Suppressor macrophage (primary cell): ENCODE results near the gene GABRB3.

Source experiments
- DNase-seq, 4 experiments: peaks; one replicate each; pipeline ENCODE4 v3.0.0-alpha.2; 2020 to 2022
- total RNA-seq, 17 experiments: gene quantifications; one replicate each; lab custom pipeline; 2026; ENCODE audit warnings: mixed read lengths in 6 of 17, inconsistent platforms in 3 of 17; lab: John Stamatoyannopoulos, UW

GABRB3 gene
- 0 to 9.1 (median 0.04) reads per million in 17 experiments for total RNA-seq

DNA sequence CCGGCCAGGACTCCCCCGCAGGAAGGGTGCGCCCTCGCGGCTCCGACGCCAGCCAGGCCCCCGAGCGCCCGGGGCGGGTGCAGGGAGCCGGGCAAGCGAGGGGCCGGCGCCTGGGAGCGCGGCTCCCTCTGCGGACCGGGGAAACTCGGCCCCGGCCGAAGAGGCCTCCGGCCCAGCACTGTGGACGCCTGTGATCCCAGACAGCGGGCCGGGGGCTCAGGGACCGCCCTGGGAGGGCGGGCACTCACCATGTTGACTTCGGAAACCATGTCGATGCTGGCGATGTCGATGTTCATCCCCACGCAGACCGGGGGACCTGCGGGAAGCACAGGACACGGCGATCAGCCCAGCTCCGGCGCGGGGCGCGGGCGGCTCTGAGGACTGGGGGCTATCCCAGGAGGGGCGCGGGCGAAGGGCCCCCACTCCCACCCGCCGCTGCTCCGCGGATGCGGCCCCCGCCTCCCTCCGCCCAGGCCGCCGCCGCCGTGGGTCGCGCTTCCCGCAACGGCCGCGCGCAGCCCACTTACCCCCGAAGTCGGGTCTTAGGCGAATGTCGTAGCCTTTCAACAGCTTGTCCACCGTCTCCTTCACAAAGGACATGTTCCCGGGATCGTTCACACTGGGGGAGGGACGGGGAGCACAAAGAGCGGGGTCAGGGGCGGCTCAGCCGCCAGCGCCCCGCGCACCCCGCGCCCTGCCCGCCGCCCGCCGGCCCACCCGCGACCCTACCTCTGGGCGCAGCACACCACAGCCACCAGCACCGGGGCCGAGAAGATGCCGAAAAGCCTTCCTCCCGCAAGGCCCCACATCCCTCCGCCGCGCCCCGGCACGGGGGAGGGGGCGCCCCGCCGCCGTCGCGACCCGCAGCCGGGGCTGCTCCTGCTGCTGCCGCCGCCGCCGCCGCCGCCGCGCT lies at the start of gene GABRB3:
TSS of gene GABRB3 (minus strand) at position 913 of the 913 bp plus-strand sequence.
- DNase-seq, result no peak

GRCh38 chr15:26807517-26808427 lies 34.9 kb upstream of the GABRB3 start:
- DNase-seq, result no peak

DNA sequence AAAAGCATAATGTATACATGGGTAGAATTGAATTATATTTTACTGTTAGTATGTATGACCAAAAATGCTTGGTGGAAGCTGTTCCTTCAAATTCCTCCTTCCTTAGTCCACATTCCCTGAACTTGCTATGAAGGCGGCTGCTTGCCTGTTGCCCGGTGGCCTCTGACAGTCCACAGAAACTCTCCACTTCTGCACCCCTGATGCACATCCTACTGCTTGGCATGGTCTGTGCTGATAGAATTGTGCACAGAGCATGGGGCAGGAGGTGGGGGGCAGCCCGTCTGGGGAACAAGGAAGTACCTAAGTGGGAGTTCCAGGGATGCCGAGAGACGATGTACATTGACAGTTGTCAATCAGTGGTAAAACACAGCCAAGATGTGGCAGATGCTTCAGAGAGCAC lies 33.7 kb upstream of the GABRB3 start:
- no peak for DNase-seq

- no peak for DNase-seq
Measured at GRCh38 chr15:26806151-26806550, 33.3 kb upstream of the GABRB3 start.

DNA sequence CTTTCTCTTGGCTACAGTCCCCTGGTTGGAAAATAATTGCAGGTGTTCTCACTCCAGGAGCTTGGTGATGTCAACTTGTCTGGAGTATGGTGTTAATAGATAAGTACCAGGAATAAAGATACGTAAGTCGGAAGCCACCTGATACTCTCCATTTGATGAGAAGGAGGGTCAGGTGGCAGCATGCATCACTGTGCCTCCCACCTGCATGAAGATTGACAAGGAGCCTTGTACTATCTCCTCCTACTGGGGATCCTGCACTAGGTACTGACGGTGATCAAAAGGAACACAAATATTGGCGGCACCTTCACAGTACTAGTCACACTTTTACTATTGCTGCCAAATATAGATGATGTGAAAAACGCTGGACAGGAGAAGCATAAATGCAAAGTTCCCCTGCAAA lies 32.6 kb upstream of the GABRB3 start:
- no peak for DNase-seq

DNA sequence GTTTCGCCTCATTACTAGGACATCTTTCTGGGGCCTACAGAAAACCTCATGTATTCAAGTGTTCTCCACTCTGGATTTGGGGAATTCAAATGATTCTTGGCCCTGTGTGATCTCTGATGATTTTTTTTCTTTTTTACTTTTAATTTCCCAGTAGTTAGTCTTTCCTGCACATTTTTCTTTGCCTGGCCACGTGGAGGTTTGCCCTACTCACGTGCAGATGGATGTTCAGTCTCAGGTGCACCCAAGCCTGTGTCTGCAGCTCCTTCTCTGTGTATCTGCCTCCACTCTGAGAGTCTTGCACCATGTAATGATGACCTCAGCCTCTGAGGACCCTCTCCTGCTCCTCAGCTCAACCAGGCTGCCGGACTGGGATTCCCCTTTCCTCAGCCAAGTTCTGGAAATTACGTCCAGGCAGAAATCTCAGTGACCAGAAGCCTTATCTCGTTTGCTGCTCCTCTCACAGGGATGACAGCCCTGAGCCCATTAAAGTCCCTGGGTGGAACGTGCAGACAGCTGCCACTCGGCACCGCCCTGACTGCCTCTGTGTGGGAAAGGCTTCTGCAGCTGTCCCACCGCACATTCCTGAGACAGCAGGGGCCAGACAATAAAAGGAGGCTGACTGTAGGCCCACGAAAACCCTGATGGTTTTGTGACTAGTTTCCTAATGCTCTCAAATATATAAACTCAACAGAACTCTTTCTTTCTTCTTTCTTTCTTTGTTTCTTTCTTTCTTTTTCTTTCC lies 31.4 kb upstream of the GABRB3 start:
- no peak for DNase-seq

DNA sequence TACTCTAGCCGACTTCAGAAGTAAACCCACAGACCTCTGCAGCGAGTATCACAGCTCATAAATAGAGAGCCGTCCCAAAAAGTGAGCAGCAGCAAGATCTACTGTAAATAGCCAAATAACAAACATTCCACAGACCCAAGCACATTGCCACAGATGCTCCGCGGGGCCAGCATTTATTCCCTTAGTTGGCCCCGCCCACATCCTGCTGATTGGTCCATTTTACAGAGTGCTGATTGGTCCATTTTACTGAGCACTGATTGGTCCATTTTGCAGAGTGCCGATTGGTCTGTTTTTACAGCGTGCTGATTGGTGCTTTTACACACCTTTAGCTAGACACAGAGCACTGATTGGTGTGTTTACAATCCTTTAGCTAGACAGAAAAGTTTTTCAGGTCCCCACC lies 17.3 kb upstream of the GABRB3 start:
- DNase-seq, result no peak

- no peak for DNase-seq
Measured at GRCh38 chr15:26781816-26782215, 8.9 kb upstream of the GABRB3 start.

- no peak for DNase-seq
Measured at GRCh38 chr15:26773917-26774316, 1.1 kb upstream of the GABRB3 start.

DNA sequence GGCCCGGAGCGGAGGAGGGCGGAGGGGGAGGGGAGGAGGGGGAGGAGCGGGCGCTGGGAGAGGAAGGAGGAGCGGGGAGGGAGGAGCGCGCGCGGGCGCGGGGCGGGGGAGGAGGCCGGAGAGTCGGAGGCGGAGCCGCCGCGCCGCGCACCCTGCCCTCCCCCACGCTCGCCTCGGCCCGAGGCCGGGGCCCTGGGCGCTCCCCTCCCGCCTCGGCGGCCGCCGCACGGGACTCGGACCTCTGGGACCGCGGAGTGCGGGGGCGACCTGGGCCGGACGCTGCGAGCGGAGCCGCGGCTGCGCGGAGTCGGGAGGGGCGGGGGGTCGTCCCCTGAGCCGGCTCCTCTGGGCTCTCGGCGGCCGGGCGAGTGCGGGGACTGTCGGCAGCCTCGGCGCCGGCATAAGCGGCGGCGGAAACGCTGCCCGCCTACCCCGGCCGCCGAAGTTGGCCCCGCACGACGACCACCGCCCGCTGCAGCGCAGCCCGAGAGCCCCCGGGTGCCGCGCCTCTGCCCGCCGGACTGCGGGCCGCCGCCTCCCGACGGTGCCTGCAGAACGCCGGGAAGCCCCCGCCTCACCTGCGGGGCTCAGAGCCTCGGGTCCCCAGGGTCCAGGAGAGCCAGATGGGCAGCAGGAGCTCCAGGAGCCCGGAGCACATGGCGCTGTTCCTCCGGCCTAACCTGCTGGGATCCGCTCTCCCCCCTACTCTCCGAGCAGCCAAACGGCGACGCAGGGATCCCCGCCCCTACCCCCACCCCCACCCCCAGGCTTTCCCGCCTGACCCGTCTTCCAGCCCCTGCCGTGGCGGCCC lies 406 bp upstream of the GABRB3 start:
- DNase-seq, result peak in 1 of 4 experiments; percentile 2

GRCh38 chr15:26771578-26772153 lies 1.2 kb downstream of the GABRB3 start:
- DNase-seq, result no peak

- DNase-seq, result no peak
Measured at GRCh38 chr15:26771168-26771567, 1.7 kb downstream of the GABRB3 start.

DNA sequence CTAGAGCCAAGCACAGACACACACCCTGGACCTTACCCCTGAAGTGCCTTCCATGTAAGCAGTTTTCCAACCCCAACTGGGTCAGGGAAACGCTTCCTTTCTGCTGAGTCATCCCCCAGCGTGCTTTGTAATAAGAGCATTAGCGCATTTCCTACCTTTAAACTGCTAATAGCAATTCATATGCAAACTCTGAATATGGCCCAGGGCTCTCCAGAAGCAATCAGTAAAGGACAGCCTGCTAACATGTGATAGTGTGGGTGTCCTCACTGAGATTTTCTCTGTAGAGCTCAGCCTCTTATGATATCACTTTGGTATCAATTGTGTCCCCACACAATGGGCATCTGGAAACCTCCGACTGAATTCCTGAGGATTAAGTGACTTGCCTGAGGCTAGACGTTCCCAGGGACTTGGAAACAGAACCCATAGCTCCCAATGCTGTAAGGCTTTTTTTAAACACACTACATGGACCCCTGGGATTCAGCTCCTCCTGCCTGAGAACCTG lies 5.6 kb downstream of the GABRB3 start:
- DNase-seq, result no peak

DNA sequence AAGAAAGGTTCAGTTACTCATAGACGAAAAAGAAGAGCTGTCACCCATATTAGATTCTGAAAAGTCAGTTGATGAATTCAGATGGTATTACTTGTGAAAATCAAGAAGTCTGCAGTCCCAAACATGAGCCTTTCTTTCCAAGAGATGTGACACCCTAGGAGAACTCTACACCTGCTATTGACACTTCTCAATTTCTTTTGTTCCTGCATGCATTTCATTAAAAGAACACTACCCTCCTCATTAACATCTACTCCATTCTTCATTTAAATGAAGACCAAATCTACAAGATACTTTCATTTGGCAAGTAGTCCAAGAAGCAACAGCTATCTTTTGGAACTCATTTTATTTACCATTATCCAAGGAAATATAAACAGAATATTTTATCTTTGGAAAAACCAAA lies 6.6 kb downstream of the GABRB3 start:
- DNase-seq, result no peak

GRCh38 chr15:26759986-26760385 lies 12.9 kb downstream of the GABRB3 start:
- DNase-seq, result no peak

DNA sequence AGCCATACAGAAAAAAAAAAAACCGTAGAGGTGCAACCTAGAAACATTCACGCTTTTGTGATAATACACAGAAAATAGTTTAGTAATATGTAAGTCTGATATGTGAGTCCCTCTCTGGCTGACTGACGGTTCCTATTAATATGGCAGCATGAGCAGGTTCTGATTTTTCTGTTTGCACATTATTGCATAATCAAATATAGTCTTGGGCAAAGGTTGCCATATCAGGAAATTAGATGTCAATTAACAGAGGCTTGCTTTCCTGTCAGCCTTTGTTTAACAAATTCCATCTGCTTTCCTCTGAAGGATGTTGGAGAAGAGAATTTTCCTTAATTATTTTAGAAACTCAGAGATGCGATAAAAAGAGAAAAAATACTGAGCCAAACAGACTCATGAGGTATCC lies 14.8 kb downstream of the GABRB3 start:
- DNase-seq, result no peak

GRCh38 chr15:26757141-26757540 lies 15.7 kb downstream of the GABRB3 start:
- no peak for DNase-seq

GRCh38 chr15:26744894-26745293 lies 28.0 kb downstream of the GABRB3 start:
- DNase-seq, result no peak

GRCh38 chr15:26739791-26740190 lies 33.1 kb downstream of the GABRB3 start:
- no peak for DNase-seq

DNA sequence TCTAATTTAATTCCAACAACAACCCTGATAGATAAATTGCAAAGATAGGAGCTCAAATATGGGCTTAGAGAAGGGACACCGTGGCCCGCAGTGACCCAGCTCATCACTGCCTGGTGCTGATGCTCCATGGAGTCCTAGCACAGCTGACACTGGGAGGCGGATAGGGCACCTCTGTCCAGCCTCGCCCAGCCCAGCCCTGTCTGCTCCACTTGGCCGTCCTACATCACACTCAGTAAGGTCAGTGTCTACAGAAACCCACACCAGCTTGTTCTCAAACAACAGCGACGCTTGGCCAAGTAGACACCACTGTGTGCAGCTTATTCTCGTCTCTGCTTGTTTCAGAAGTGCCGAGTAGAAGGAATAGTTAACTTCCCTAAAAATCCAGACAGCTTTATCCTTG lies 33.9 kb downstream of the GABRB3 start:
- DNase-seq, result no peak
